RWPE2 (cell line): ENCODE results near the gene GARIN3.

Experiments
- ATAC-seq: fragments of 200-7000 bp; cut with Tn5 transposase; 3 replicates; pipeline ENCODE4 v1.9.1; 2021; ENCODE audit warnings: low read depth
- DNase-seq: peaks from one replicate; pipeline ENCODE4 v3.0.0-alpha.2; 2020; ENCODE audit warnings: low spot score
- H3K27ac ChIP-seq: fragments of 450-650 bp; 2 replicates; pipeline ENCODE4 v1.5.1; 2017; ENCODE audit warnings: mild to moderate bottlenecking; ENCODE audit not compliant: poor library complexity, severe bottlenecking
- H3K27me3 ChIP-seq: fragments of 250-450 bp; sonication (Bioruptor Pico); 2 replicates; pipeline ENCODE4 v1.5.1; 2021; ENCODE audit warnings: mild to moderate bottlenecking, moderate library complexity; ENCODE audit not compliant: insufficient read depth, poor library complexity, severe bottlenecking
- H3K36me3 ChIP-seq: fragments of 250-450 bp; sonication (Bioruptor Pico); 2 replicates; pipeline ENCODE4 v1.5.1; 2020; ENCODE audit warnings: low read depth, mild to moderate bottlenecking, moderate library complexity
- H3K4me1 ChIP-seq: fragments of 250-450 bp; sonication (Bioruptor Pico); 2 replicates; pipeline ENCODE4 v1.5.1; 2021; ENCODE audit warnings: mild to moderate bottlenecking, moderate library complexity; ENCODE audit not compliant: insufficient read depth, poor library complexity, severe bottlenecking
- H3K4me3 ChIP-seq: fragments of 250-450 bp; sonication (Bioruptor Pico); 2 replicates; pipeline ENCODE4 v1.5.1; 2021; ENCODE audit warnings: mild to moderate bottlenecking, moderate library complexity; ENCODE audit not compliant: severe bottlenecking
- H3K9me3 ChIP-seq: fragments of 250-450 bp; sonication (Bioruptor Pico); 2 replicates; pipeline ENCODE4 v1.5.1; 2021; ENCODE audit warnings: mild to moderate bottlenecking, moderate library complexity; ENCODE audit not compliant: severe bottlenecking
- CTCF ChIP-seq: fragments of 450-650 bp; IDR thresholded peaks from one replicate; pipeline ENCODE4 v1.5.1; 2017; ENCODE audit warnings: mild to moderate bottlenecking, moderate library complexity; ENCODE audit not compliant: poor library complexity, severe bottlenecking

The GARIN3 gene

GRCh38 chr5:157161996-157162395 lies 4.1 kb downstream of the GARIN3 start:
- Histone ChIP-seq H3K4me1 (no peaks in the 10 kb centered on the region), H3K4me3 (no peak overlapping the region), H3K36me3 (no peaks in the 10 kb centered on the region), H3K9me3 (no peaks in the 10 kb centered on the region), H3K27me3 (no peaks in the 10 kb centered on the region), H3K27ac (no peak overlapping the region)
- ATAC-seq, result no peak
- TF ChIP-seq CTCF, result no peak
- DNase-seq, result no peak

GRCh38 chr5:157160001-157160400 lies 6.1 kb downstream of the GARIN3 start:
- Histone ChIP-seq H3K36me3 (no peaks in the 10 kb centered on the region), H3K27ac (no peak overlapping the region), H3K27me3 (peaks cover 4% of the 10 kb centered on the region), H3K4me3 (no peak overlapping the region), H3K9me3 (no peaks in the 10 kb centered on the region), H3K4me1 (no peaks in the 10 kb centered on the region)
- DNase-seq (no peak), ATAC-seq (no peak)
- no peak for TF ChIP-seq CTCF

GRCh38 chr5:157159209-157159751 lies 6.8 kb downstream of the GARIN3 start:
- no peak for TF ChIP-seq CTCF
- Histone ChIP-seq H3K27ac (no peak overlapping the region), H3K27me3 (peaks cover 4% of the 10 kb centered on the region), H3K4me3 (no peak overlapping the region), H3K36me3 (no peaks in the 10 kb centered on the region), H3K4me1 (no peaks in the 10 kb centered on the region), H3K9me3 (no peaks in the 10 kb centered on the region)
- no peak for ATAC-seq
- DNase-seq, result no peak

- ATAC-seq, result no peak
- no peak for TF ChIP-seq CTCF
- no peaks in the 10 kb centered on the region for H3K4me1 ChIP-seq
- no peak for DNase-seq
- no peaks in the 10 kb centered on the region for H3K9me3 ChIP-seq
- no peak overlapping the region for H3K4me3 ChIP-seq
- H3K36me3 ChIP-seq, result no peaks in the 10 kb centered on the region
- H3K27me3 ChIP-seq, result peaks cover 4% of the 10 kb centered on the region
- H3K27ac ChIP-seq, result no peak overlapping the region
Observed at GRCh38 chr5:157157293-157157891, 8.7 kb downstream of the GARIN3 start.

GRCh38 chr5:157155297-157155696 lies 10.8 kb downstream of the GARIN3 start:
- DNase-seq, result no peak
- H3K9me3 ChIP-seq, result no peaks in the 10 kb centered on the region
- TF ChIP-seq CTCF, result no peak
- H3K27ac ChIP-seq, result no peak overlapping the region
- no peaks in the 10 kb centered on the region for H3K4me1 ChIP-seq
- no peaks in the 10 kb centered on the region for H3K36me3 ChIP-seq
- no peak overlapping the region for H3K4me3 ChIP-seq
- peaks cover 4% of the 10 kb centered on the region for H3K27me3 ChIP-seq
- no peak for ATAC-seq
